ENCODE data around the gene PELO. TPM values are rescaled to one million over a fixed set of nuclear protein-coding genes. Genes with fewer than 3 reads are reported as not detected.
"Not testable (repeated sequence)": the region's sequence is repeated elsewhere in the genome, so short reads cannot be mapped to it uniquely, and the experiment has no call there.

Gene PELO
- total and polyA plus RNA-seq, 7 experiments from 2014 or later: 4.6 to 16.8 (median 8.4) TPM

DNA sequence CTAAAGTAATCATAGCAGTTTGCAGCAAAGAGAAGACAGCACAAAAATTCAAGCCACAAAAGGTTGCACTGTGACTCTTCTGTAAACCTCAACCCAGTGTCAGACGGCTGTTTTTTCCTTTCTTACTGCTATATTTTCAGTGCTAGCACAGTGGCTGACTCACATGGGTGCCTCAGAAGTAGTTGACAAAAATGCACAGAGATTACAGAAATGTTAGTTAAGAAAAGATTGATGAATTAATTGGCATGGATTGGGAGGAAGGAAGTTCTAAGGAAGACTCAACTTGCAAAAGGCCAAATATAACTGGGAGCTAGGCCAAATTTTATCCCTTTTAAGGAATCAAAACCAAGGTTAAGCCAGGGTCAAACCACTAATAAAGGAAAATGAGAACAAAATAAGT is 43.7 kb upstream of the PELO start:
- Mint-ChIP-seq H3K4me1 (peaks cover 35 to 69% (median 61%) of the 10 kb centered on the region in 7 donors), H3K4me3 (peak overlapping the region in 9 of 10 donors; percentile 42 to 70 (median 61)), H3K9me3 (peaks cover 0 to 6% (median 0%) of the 10 kb centered on the region in 11 donors), H3K36me3 (peaks cover 0 to 24% (median 0%) of the 10 kb centered on the region in 5 donors), H3K27ac (peak overlapping the region; percentile 80 to 93 (median 90)), H3K27me3 (peaks cover 0 to 5% (median 0%) of the 10 kb centered on the region in 5 donors)
- Histone ChIP-seq H3K27ac (ENCODE audit: low read depth, low read length) (peak overlapping the region; percentile 49), H3K9me3 (ENCODE audit: control insufficient read depth in 2 of 3, low read length in 3 of 3) (no peaks in the 10 kb centered on the region), H3K4me3 (ENCODE audit: low read length) (no peak overlapping the region), H3K36me3 (ENCODE audit: control insufficient read depth in 2 of 3, insufficient read depth in 3 of 3, low read length in 3 of 3) (no peaks in the 10 kb centered on the region), H3K27me3 (ENCODE audit: control insufficient read depth in 2 of 2, insufficient read depth in 2 of 2, low read length in 2 of 2) (no peaks in the 10 kb centered on the region), H3K4me1 (ENCODE audit: control insufficient read depth in 2 of 2, insufficient read depth in 2 of 2, low read length in 2 of 2) (peaks cover 35 to 36% of the 10 kb centered on the region in 2 donors)
- DNase-seq (peak in 8 of 9 donors; percentile 24 to 68 (median 54)), ATAC-seq (peak; percentile 91)
- intact Hi-C loops (cut with micrococcal nuclease): loop anchor here (1.0 to 5.0 kb wide), 10 partner anchors 17 to 57 kb away; partner anchors contain the start of genes ITGA1 (in 2 of the 2) and PELO (in 2 of the 2)
- POLR2A ChIA-PET: interaction anchor here (1.8 kb wide), 1 partner anchor 18 kb away, joined by 11 read pairs; no protein-coding TSS in a partner anchor
- CTCF ChIA-PET: interaction anchor here (1.3 kb wide), 1 partner anchor 24 kb away, joined by 4 read pairs; no protein-coding TSS in a partner anchor

- DNase-seq; H3K9me3 ChIP-seq (ENCODE audit: control insufficient read depth in 2 of 3, low read length in 3 of 3); H3K4me3 ChIP-seq (ENCODE audit: low read length); H3K27ac ChIP-seq (ENCODE audit: low read depth, low read length); H3K27me3 ChIP-seq (ENCODE audit: control insufficient read depth in 2 of 2, insufficient read depth in 2 of 2, low read length in 2 of 2); H3K36me3 ChIP-seq (ENCODE audit: control insufficient read depth in 2 of 3, insufficient read depth in 3 of 3, low read length in 3 of 3); ATAC-seq; H3K9me3 Mint-ChIP-seq; POLR2A ChIA-PET; H3K27me3 Mint-ChIP-seq: not testable (repeated sequence)
- Mint-ChIP-seq H3K4me3 (peak overlapping the region in 3 of 10 donors; percentile 9 to 42 (median 32)), H3K36me3 (peaks cover 0 to 22% (median 0%) of the 10 kb centered on the region in 5 donors), H3K4me1 (peaks cover 33 to 64% (median 52%) of the 10 kb centered on the region in 7 donors), H3K27ac (peak overlapping the region; percentile 11 to 93 (median 66))
- H3K4me1 ChIP-seq (ENCODE audit: control insufficient read depth in 2 of 2, insufficient read depth in 2 of 2, low read length in 2 of 2): peaks cover 35 to 36% of the 10 kb centered on the region in 2 donors
- CTCF ChIA-PET: interaction anchor here (0.8 to 1.3 kb wide), 2 partner anchors 13 to 23 kb away, joined by 4 to 5 read pairs; no protein-coding TSS in a partner anchor
- intact Hi-C loops (cut with micrococcal nuclease): loop anchor here (1.0 to 5.0 kb wide), 6 partner anchors 16 to 54 kb away; partner anchors contain the start of genes ITGA1 (in 1 of the 2) and PELO (in 1 of the 2)
These were observed 42.8 kb upstream of the PELO start for GRCh38 chr5:52744867-52745458.

DNA sequence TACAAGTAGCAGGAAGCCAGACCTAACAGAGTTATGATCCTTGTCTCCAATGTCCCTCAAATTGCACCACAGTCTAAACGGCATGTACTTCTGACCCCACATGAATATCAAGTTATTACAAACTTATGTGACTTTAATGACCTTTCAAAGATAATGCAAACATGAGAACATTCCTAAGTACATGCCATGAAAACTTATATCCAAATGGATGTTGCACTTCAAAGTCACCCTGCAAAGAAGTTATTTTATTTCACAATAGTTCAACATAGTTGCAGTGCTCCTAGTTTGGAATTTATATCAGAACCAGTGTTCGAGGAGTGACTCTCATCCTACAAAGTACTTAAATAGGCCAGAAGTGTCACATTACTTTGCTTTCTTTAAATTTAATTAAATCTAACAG is 41.2 kb upstream of the PELO start:
- CTCF ChIA-PET: no interaction called here
- Mint-ChIP-seq H3K4me3 (no peak overlapping the region), H3K36me3 (peaks cover 0 to 19% (median 0%) of the 10 kb centered on the region in 5 donors), H3K27me3 (peaks cover 0 to 2% (median 0%) of the 10 kb centered on the region in 5 donors), H3K27ac (peak overlapping the region in 1 of 9 donors; percentile 78), H3K9me3 (peaks cover 0 to 5% (median 0%) of the 10 kb centered on the region in 11 donors), H3K4me1 (peaks cover 32 to 61% (median 47%) of the 10 kb centered on the region in 7 donors)
- POLR2A ChIA-PET: no interaction called here
- no peak for ATAC-seq
- no peaks in the 10 kb centered on the region for H3K36me3 ChIP-seq (ENCODE audit: control insufficient read depth in 2 of 3, insufficient read depth in 3 of 3, low read length in 3 of 3)
- H3K4me1 ChIP-seq (ENCODE audit: control insufficient read depth in 2 of 2, insufficient read depth in 2 of 2, low read length in 2 of 2): peaks cover 31 to 35% of the 10 kb centered on the region in 2 donors
- intact Hi-C loops (cut with micrococcal nuclease): no loop called here
- H3K27me3 ChIP-seq (ENCODE audit: control insufficient read depth in 2 of 2, insufficient read depth in 2 of 2, low read length in 2 of 2): no peaks in the 10 kb centered on the region
- no peak overlapping the region for H3K4me3 ChIP-seq (ENCODE audit: low read length)
- DNase-seq: no peak
- no peak overlapping the region for H3K27ac ChIP-seq (ENCODE audit: low read depth, low read length)
- no peaks in the 10 kb centered on the region for H3K9me3 ChIP-seq (ENCODE audit: control insufficient read depth in 2 of 3, low read length in 3 of 3)

GRCh38 chr5:52748590-52748989 is 39.1 kb upstream of the PELO start:
- peaks cover 18 to 52% (median 28%) of the 10 kb centered on the region in 7 donors for H3K4me1 Mint-ChIP-seq
- Histone ChIP-seq H3K4me3 (ENCODE audit: low read length) (no peak overlapping the region), H3K36me3 (ENCODE audit: control insufficient read depth in 2 of 3, insufficient read depth in 3 of 3, low read length in 3 of 3) (no peaks in the 10 kb centered on the region), H3K4me1 (ENCODE audit: control insufficient read depth in 2 of 2, insufficient read depth in 2 of 2, low read length in 2 of 2) (peaks cover 13 to 16% of the 10 kb centered on the region in 2 donors), H3K9me3 (ENCODE audit: control insufficient read depth in 2 of 3, low read length in 3 of 3) (no peaks in the 10 kb centered on the region), H3K27ac (ENCODE audit: low read depth, low read length) (no peak overlapping the region), H3K27me3 (ENCODE audit: control insufficient read depth in 2 of 2, insufficient read depth in 2 of 2, low read length in 2 of 2) (no peaks in the 10 kb centered on the region)
- H3K36me3 Mint-ChIP-seq: peaks cover 0 to 22% (median 0%) of the 10 kb centered on the region in 5 donors
- CTCF ChIA-PET: no interaction called here
- POLR2A ChIA-PET: no interaction called here
- H3K27me3 Mint-ChIP-seq: peaks cover 0 to 11% (median 0%) of the 10 kb centered on the region in 5 donors
- peaks cover 0 to 10% (median 0%) of the 10 kb centered on the region in 11 donors for H3K9me3 Mint-ChIP-seq
- no peak for DNase-seq
- H3K4me3 Mint-ChIP-seq: peak overlapping the region in 1 of 10 donors; percentile 29
- H3K27ac Mint-ChIP-seq: no peak overlapping the region
- intact Hi-C loops (cut with micrococcal nuclease): no loop called here
- peak; percentile 41 for ATAC-seq

DNA sequence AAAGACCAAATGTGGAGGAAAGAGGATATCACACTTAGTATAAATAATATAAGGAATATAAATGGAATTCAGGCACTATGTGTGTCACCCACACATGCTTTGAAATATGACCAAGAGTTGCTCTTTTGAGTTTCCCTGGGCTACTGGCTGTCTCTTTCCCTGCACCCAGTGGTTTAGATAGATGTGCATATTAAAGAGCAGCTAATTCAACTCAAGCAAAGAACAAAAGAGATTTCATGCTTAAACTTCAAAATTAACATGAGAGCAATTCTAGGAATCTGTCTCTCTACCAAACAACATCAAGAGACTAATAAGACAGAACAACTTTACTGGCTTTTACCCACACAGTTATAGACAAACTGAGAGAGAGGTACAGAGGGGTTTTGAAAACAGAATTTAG is 38.0 kb upstream of the PELO start:
- ChIA-PET CTCF (no interaction called here), POLR2A (no interaction called here)
- Histone ChIP-seq H3K27ac (ENCODE audit: low read depth, low read length) (no peak overlapping the region), H3K27me3 (ENCODE audit: control insufficient read depth in 2 of 2, insufficient read depth in 2 of 2, low read length in 2 of 2) (no peaks in the 10 kb centered on the region), H3K36me3 (ENCODE audit: control insufficient read depth in 2 of 3, insufficient read depth in 3 of 3, low read length in 3 of 3) (no peaks in the 10 kb centered on the region), H3K4me1 (ENCODE audit: control insufficient read depth in 2 of 2, insufficient read depth in 2 of 2, low read length in 2 of 2) (peaks cover 3 to 6% of the 10 kb centered on the region in 2 donors), H3K4me3 (ENCODE audit: low read length) (no peak overlapping the region), H3K9me3 (ENCODE audit: control insufficient read depth in 2 of 3, low read length in 3 of 3) (no peaks in the 10 kb centered on the region)
- Mint-ChIP-seq H3K9me3 (peaks cover 0 to 10% (median 0%) of the 10 kb centered on the region in 11 donors), H3K4me1 (peaks cover 13 to 46% (median 19%) of the 10 kb centered on the region in 7 donors), H3K36me3 (peaks cover 0 to 20% (median 0%) of the 10 kb centered on the region in 5 donors), H3K27ac (peak overlapping the region in 1 of 9 donors; percentile 14), H3K27me3 (peaks cover 0 to 13% (median 0%) of the 10 kb centered on the region in 5 donors), H3K4me3 (no peak overlapping the region)
- ATAC-seq: no peak
- intact Hi-C loops (cut with micrococcal nuclease): no loop called here
- DNase-seq: no peak

- Mint-ChIP-seq H3K27me3 (peaks cover 0 to 13% (median 0%) of the 10 kb centered on the region in 5 donors), H3K27ac (no peak overlapping the region), H3K4me3 (no peak overlapping the region), H3K36me3 (peaks cover 0 to 10% (median 0%) of the 10 kb centered on the region in 5 donors), H3K9me3 (peaks cover 0 to 8% (median 0%) of the 10 kb centered on the region in 11 donors), H3K4me1 (peaks cover 3 to 32% (median 5%) of the 10 kb centered on the region in 7 donors)
- Histone ChIP-seq H3K9me3 (ENCODE audit: control insufficient read depth in 2 of 3, low read length in 3 of 3) (no peaks in the 10 kb centered on the region), H3K27ac (ENCODE audit: low read depth, low read length) (no peak overlapping the region), H3K4me3 (ENCODE audit: low read length) (no peak overlapping the region), H3K4me1 (ENCODE audit: control insufficient read depth in 2 of 2, insufficient read depth in 2 of 2, low read length in 2 of 2) (peaks cover 0 to under 1% of the 10 kb centered on the region in 2 donors), H3K36me3 (ENCODE audit: control insufficient read depth in 2 of 3, insufficient read depth in 3 of 3, low read length in 3 of 3) (no peaks in the 10 kb centered on the region), H3K27me3 (ENCODE audit: control insufficient read depth in 2 of 2, insufficient read depth in 2 of 2, low read length in 2 of 2) (no peaks in the 10 kb centered on the region)
- intact Hi-C loops (cut with micrococcal nuclease): no loop called here
- ATAC-seq: no peak
- CTCF ChIA-PET: interaction anchor here (0.7 kb wide), 1 partner anchor 120 kb away, joined by 3 read pairs; no protein-coding TSS in a partner anchor
- no peak for DNase-seq
- POLR2A ChIA-PET: interaction anchor here (0.6 kb wide), 1 partner anchor 44 kb away, joined by 3 read pairs; no protein-coding TSS in a partner anchor
These were observed 36.6 kb upstream of the PELO start for GRCh38 chr5:52751137-52751536.

Measured in naive thymus-derived CD4-positive, alpha-beta T cell (primary cell).